Measurements from ENCODE around the gene ECHDC1.
A peak's percentile ranks its signal among the peaks of the same experiment; 100 is the strongest.

Gene ECHDC1

GRCh38 chr6:127279815-127280214, 63.6 kb downstream of the ECHDC1 start:
- DNase-seq, result no peak

- DNase-seq, result no peak
These were observed 65.2 kb downstream of the ECHDC1 start for GRCh38 chr6:127277878-127278843.

GRCh38 chr6:127276331-127276730, 67.1 kb downstream of the ECHDC1 start:
- no peak for DNase-seq

DNA sequence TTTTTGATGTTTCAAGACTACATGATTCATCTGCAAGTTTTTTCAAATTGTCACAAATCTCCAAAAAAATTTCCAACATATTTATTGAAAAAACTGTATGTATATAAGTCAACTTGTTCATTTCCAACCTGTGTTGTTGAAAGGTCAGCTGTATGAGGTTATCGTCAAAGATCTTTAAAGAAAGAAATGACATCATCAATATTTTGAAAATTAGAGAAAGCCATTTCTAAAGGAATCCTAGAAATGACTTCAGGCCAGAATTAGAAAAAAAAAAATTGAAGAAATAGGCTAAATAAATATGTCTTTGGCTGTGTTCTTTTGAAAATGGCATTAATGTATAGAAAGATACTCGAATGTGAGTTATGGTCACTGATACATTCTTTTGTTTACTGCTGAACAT, 69.9 kb downstream of the ECHDC1 start:
- DNase-seq, result no peak

DNA sequence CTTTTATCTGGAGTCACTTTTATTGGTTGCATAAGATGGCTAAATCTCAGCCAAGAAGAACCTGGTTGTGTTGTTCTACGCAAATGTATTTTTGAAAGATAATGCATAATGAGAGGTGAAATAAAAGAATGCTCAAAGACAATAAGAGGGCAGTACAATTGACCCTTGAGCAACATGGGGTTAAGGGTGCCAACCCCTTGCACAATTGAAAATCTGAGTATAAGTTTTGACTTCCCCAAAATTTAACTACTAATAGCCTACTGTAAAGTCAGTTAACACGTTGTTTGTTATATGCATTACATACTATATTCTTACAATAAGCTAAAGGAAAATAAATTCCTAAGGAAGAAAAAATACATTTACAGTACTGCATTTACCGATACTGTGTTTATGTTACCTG, 70.8 kb downstream of the ECHDC1 start:
- DNase-seq, result no peak

DNA sequence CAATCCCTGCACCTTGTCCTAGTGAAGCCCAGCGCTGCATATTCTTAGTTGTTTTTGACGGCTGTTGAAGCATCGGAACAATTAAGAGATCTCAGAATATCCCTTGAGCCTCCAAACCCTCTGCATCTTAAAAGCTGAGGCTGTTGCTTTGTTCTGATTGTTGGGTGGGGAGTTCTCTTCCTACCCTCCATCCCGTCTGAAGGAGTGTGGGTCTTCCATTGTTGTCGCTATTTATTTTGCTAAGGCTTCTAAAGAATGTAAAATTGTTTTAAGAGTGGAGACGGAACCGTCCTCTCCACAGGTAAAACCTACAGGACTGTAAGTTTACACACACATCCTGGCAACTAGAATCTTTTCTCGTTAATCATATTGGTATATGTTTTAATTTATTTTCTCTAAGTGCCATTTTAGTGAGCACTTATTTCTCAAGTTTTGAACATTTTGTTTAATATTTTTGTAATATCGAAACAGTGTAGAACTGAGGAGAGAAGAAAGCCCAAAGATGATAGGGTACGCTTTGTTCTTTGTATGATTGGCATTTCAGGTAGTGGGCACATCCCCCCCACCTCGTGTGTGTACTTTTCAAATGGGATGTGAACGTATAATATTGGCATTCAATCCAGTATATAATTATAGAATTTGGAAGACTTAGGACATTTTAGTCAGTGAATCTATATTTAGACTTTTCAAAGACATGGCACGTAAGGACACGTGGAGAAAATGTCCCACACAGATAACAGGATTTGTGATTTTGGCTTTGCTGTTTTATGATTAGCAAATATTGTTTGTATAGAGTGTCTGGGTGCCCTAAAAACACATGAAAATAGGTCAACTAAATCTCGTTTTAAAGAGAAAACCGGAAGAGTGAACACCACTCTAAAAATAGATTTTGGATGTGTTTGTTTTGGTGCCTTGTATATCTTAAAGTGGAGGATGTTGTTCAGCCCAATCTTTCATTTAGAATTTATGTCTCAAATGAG, 75.5 kb downstream of the ECHDC1 start:
- no peak for DNase-seq

- DNase-seq, result peak; percentile 70
These were observed 76.3 kb downstream of the ECHDC1 start for GRCh38 chr6:127266892-127267645.

DNA sequence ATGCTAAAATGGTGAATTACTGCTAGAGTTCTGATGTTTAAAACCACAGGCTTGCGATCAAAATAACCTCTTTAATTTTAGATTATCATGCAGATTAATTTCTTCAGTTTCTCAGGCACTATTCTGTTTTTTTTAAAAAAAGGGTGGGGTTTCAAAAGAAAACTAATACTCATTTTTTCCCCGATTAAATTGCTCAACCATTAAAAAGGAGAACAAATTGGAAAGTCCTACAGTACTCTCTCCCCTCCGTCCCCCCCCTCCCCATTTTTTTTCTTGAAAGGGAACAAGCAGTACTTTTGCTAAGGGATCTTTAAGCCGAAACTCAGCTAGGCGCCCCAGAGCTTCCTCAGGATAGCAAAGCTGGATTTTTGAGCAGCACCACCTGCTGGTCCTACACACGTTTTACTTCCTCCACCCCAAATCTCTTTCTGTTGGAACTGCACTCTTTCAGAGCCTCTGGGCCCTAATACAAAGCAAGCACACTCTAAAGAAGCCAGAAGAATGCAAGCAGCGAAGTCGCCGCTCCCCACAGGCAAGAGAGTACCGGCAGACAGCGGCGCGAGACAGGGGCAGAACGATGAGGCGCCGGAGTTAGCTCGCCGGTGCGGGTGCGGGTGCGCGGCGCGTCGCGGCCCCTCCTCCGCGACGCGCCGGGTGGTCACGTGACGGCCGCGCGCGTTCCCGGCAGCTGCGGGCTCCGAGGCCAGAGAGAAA, 77.1 kb downstream of the ECHDC1 start, which contains the start of gene RNF146:
Gene RNF146 (plus strand): TSS at position 687 of the 714 bp plus-strand sequence. CDS start 13,475 bp downstream, outside the sequence.
- peak; percentile 79 for DNase-seq

DNA sequence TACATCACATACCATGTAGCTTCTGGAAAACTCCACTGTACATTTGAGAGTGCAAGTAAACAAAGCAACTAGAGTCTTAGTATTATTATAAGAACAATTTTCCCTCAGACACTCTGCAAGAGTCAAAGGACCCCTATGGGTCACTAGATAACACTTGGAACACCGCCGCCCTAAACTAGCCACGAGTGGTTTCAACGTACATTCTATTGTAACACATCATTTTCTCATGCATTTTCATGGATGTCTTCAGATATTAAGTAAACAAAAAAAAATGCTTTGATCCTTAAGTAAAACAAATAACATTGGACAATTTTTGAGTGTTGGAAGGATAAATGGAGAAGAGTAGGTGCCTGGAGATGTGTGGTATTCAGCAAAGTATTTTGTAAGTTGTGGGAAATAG, 79.9 kb downstream of the ECHDC1 start:
- DNase-seq, result no peak

DNA sequence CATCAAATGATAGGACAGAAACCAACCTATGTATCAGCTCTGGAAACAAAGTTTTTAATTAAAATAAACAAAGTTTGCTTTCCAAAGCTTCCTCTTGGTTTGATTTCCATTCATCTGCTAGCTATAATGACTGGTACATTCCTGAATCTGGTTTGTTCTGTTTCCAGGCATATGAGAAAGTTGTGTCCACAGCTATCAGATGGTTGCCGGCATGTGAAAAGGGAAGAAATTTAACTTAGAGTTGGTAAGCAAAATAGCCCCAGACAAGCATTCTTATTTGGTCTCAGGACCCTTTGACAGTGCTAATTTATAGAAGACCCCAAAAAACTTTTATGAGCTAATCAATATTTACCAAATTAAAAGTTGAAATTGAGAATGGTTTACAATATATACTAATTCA, 80.5 kb downstream of the ECHDC1 start:
- DNase-seq, result no peak

- DNase-seq, result no peak
These were observed 88.1 kb downstream of the ECHDC1 start for GRCh38 chr6:127255286-127255685.

- DNase-seq, result no peak
These were observed 93.8 kb downstream of the ECHDC1 start for GRCh38 chr6:127249621-127250020.

- DNase-seq, result no peak
These were observed 96.0 kb downstream of the ECHDC1 start for GRCh38 chr6:127247114-127248096.

DNA sequence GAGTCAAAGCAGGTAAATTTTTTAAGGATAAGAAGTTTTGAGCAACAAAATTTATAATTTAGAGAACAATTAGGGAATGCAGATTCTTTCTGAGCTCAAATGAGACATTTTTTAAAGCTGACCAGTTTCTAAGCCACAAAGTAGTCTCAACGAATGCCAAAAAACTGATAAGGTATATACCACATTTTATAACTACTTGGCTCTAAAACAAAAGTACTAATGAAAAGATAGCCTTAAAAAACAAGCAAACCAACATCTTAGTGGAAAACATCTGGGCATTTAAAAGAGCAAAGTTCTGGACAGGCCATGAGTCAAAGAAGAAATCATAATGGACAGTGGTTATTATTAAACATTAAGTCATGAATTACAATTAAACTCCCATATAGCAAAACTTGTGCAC, 99.9 kb downstream of the ECHDC1 start:
- no peak for DNase-seq
